ENCODE measurements around the gene FAM124B.

The FAM124B gene

DNA sequence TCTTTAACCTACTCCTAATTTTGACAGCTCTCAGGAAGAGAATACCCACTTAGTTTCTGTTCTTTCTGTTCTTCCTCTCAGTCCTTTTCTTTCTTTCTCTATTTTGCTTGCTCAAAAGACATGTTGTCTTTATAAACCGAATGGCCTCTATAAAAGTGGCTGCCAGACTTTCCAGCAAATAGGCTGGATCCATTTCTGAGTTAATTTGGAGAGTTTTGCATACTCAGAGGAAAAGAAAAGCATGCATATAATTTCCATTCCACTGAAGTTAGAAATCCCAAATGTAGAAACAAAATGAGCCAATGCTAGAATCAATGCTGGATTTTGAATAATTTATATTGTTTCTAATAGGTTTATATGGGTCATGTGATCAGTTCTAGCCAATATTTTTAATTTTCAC lies 65.9 kb downstream of the FAM124B start:
- DNase-seq (ENCODE audit: low read depth) = no peak

- no peak for DNase-seq (ENCODE audit: low read depth)
Measured at GRCh38 chr2:224334726-224335125, 67.2 kb downstream of the FAM124B start.

- no peak for DNase-seq (ENCODE audit: low read depth)
Measured at GRCh38 chr2:224333726-224334482, 68.0 kb downstream of the FAM124B start.

DNA sequence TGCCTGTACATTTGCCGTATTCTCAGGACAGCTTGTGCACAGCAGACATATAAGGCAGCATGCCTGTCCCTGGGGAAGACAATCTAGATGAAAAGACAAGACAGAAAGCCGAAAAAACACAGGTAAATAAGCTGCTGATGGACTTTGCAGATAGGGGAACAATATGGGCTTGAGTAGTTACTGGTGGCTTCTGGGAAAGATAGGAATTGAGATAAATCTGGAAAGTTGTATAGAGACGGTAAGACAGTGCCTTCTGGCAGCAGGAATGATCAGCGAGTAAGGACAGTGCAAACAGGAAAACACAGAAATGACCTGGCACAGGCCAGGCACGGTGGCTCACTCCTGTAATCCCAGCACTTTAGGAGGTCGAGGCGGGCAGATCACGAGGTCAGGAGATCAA lies 70.2 kb downstream of the FAM124B start:
- no peak for DNase-seq (ENCODE audit: low read depth)

DNA sequence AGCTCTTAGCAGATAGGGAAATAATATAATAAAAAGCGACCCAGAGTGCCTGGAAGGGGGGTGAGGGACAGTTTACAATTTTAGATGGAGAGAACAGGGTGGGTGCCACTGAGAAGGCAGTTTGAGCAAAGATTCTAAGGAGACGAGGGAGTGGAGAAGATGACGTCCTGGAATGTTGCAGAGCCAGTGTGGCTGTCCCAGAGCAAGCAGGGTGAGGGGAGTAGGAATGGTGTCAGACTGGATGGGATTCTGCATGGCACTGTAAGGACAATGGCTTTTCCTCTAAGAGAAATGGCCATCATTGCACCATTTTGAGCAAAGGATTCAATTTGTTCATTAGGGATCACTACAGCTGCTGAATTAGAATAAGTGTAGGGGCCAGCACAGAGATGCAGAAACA lies 73.1 kb downstream of the FAM124B start:
- no peak for DNase-seq (ENCODE audit: low read depth)

All from stimulated activated CD8-positive, alpha-beta memory T cell treated with anti-CD3 and anti-CD28 coated beads, Interleukin-7, amount 100 ng/mL, for 24 hours (primary cell).